ENCODE data around the gene MYOF. TPM values are rescaled to one million over a fixed set of nuclear protein-coding genes. Genes with fewer than 3 reads are reported as not detected.
"Not testable (repeated sequence)": the region's sequence is repeated elsewhere in the genome, so short reads cannot be mapped to it uniquely, and the experiment has no call there.

Gene MYOF
- total RNA-seq, 4 donors from 2014 or later: 41.2 to 114 (median 86.9) TPM

DNA sequence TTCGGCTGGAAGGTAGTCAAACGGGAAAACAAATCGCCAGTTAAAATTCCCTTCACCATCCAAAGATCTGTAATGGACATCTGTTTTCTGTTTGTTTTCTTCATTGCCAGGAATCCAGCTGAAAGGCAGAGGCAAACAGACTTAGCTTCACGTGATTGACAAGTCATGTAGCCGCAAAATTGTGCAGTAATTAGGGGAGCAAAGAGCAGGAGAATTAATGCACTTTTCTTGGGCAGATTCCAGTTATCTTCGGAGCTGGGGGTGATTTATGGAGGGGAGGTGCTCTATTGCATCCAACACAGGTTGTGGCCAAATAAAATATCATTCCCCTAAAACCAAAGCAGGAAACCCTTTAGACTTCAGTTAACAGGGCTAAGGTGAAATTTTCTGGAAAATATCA, 162.2 kb downstream of the MYOF start:
- no peaks in the 10 kb centered on the region for H3K4me1 ChIP-seq
- H3K4me3 ChIP-seq: no peak overlapping the region
- no peak overlapping the region for H3K27ac ChIP-seq
- H3K27me3 ChIP-seq: no peaks in the 10 kb centered on the region
- no peaks in the 10 kb centered on the region for H3K36me3 ChIP-seq
- intact Hi-C loops (cut with DNase I; ENCODE audit: low total_unique reads): no loop called here
- TF ChIP-seq, protein P1, sequence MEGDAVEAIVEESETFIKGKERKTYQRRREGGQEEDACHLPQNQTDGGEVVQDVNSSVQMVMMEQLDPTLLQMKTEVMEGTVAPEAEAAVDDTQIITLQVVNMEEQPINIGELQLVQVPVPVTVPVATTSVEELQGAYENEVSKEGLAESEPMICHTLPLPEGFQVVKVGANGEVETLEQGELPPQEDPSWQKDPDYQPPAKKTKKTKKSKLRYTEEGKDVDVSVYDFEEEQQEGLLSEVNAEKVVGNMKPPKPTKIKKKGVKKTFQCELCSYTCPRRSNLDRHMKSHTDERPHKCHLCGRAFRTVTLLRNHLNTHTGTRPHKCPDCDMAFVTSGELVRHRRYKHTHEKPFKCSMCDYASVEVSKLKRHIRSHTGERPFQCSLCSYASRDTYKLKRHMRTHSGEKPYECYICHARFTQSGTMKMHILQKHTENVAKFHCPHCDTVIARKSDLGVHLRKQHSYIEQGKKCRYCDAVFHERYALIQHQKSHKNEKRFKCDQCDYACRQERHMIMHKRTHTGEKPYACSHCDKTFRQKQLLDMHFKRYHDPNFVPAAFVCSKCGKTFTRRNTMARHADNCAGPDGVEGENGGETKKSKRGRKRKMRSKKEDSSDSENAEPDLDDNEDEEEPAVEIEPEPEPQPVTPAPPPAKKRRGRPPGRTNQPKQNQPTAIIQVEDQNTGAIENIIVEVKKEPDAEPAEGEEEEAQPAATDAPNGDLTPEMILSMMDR (IDR thresholded peaks at IDR 0.05): no peak
- no peak for TF ChIP-seq POLR2A (IDR thresholded peaks at IDR 0.05)
- no peaks in the 10 kb centered on the region for H3K9me3 ChIP-seq
- DNase-seq: peak in 1 of 2 donors; percentile 19

DNA sequence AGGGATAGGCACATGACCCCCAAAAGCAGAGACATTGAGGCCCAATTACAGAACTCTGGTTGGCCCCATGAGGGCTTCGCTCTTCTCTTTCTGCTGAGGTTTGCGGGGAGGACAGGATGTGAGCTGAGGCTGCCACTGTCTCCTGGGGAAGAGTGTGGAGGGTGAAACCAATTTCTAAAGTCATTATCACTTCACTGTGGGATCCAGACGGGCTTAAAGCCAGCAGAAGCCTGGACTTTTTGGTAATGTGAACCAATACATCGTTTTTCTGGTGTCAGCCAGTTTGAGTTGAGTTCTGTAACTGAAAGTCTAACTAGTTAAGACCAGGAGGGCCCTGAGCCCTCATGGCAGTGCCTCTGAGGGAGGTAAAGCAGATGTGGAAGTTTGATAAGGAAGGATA, 163.0 kb downstream of the MYOF start:
- H3K36me3 ChIP-seq: no peaks in the 10 kb centered on the region
- intact Hi-C loops (cut with DNase I; ENCODE audit: low total_unique reads): no loop called here
- H3K9me3 ChIP-seq: no peaks in the 10 kb centered on the region
- H3K4me1 ChIP-seq: no peaks in the 10 kb centered on the region
- H3K27ac ChIP-seq: no peak overlapping the region
- H3K27me3 ChIP-seq: no peaks in the 10 kb centered on the region
- DNase-seq: no peak
- TF ChIP-seq POLR2A (IDR thresholded peaks at IDR 0.05): no peak
- TF ChIP-seq, protein P1 (IDR thresholded peaks at IDR 0.05): no peak
- H3K4me3 ChIP-seq: no peak overlapping the region

DNA sequence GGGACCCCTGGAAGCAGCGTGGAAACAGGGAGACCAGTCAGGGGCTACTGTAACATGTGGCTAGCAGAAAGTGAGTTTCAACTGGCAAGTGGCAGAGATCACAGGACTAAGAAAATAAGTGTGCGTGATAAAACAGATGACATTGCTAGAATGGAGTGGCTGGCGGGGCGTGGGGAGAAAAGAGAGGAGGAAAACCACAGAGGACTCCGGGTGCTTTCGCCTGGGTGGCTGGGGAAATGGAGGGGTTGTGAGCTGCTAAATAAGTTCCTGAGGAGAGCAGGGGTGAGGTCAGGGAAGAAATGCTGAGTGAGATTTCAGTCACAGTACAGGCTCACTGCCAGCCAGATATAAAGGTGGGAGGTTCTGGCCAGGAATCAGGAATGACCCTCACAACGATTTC, 166.9 kb downstream of the MYOF start:
- no peaks in the 10 kb centered on the region for H3K36me3 ChIP-seq
- no peaks in the 10 kb centered on the region for H3K9me3 ChIP-seq
- H3K27me3 ChIP-seq: no peaks in the 10 kb centered on the region
- no peaks in the 10 kb centered on the region for H3K4me1 ChIP-seq
- TF ChIP-seq, protein P1 (IDR thresholded peaks at IDR 0.05): no peak
- no peak for TF ChIP-seq POLR2A (IDR thresholded peaks at IDR 0.05)
- DNase-seq: no peak
- H3K27ac ChIP-seq: no peak overlapping the region
- H3K4me3 ChIP-seq: no peak overlapping the region
- intact Hi-C loops (cut with DNase I; ENCODE audit: low total_unique reads): no loop called here

DNA sequence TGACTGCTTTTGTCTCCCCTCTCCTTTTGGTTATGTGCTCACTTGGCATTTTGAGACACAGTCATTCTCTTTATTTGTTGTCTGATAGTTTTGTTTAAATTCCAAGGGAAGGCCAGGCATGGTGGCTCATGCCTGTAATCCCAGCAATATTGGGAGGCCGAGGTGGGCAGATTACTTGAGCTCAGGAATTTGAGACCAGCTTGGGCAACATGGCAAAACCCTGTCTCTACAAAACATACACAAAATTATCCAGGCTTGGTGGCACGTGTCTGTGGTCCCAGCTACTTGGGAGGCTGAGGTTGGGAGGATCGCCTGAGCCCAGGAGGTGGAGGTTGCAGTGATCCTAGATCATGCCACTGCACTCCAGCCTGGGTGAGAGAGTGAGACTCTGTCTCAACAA, 167.5 kb downstream of the MYOF start:
- H3K9me3 ChIP-seq; intact Hi-C loops (cut with DNase I; ENCODE audit: low total_unique reads); H3K27ac ChIP-seq; H3K27me3 ChIP-seq; H3K4me3 ChIP-seq; H3K36me3 ChIP-seq; H3K4me1 ChIP-seq; DNase-seq: not testable (repeated sequence)

DNA sequence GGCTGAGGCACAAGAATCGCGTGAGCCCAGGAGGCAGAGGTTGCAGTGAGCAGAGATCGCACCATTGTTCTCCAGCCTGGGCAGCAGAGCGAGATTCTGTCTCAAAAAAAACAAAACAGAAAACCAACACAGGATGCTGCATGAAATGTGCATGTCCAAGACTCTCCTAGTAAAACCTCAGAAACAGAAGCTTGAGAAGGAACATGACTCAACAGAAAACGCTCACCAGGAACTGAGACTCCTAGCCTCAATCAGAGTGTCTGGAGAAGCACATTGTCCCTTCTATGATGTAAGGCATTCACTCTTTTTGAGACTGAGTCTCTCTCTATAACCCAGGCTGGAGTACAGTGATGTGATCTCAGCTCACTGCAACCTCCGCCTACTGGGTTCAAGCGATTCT, 168.3 kb downstream of the MYOF start:
- H3K36me3 ChIP-seq: no peaks in the 10 kb centered on the region
- intact Hi-C loops (cut with DNase I; ENCODE audit: low total_unique reads): no loop called here
- TF ChIP-seq, protein P1 (IDR thresholded peaks at IDR 0.05): no peak
- TF ChIP-seq POLR2A (IDR thresholded peaks at IDR 0.05): no peak

DNA sequence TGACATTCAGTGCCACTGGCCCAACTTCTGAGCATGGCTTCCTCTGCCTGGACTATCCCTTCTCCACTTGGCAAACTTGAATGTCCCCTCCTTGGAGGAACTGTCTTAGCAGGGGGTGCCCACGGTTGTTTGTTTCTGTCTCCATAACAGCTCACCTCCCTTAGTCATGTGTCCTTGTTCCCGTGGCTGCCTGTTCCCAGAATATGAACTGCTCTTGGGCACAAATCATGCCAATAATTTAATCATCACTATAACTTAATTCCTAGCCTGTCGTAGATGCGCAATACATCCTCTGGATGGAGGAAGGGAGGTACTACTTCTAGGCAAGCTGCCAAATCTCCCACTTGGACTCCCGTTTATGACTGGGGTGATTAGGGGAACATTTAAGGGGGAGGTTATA, 173.1 kb downstream of the MYOF start:
- TF ChIP-seq, protein P1 (IDR thresholded peaks at IDR 0.05): no peak
- intact Hi-C loops (cut with DNase I; ENCODE audit: low total_unique reads): no loop called here
- Histone ChIP-seq H3K36me3 (no peaks in the 10 kb centered on the region), H3K27me3 (no peaks in the 10 kb centered on the region), H3K4me1 (no peaks in the 10 kb centered on the region), H3K27ac (no peak overlapping the region), H3K4me3 (no peak overlapping the region), H3K9me3 (no peaks in the 10 kb centered on the region)
- no peak for DNase-seq

More for the DNA sequence above, 168.3 kb downstream of the MYOF start:
- H3K9me3 ChIP-seq: no peaks in the 10 kb centered on the region
- DNase-seq: no peak
- H3K27ac ChIP-seq: no peak overlapping the region
- H3K4me1 ChIP-seq: no peaks in the 10 kb centered on the region
- H3K27me3 ChIP-seq: no peaks in the 10 kb centered on the region
- no peak overlapping the region for H3K4me3 ChIP-seq
